ENCODE measurements around the gene DENND1A. TPM values are rescaled to one million over a fixed set of nuclear protein-coding genes. Genes with fewer than 3 reads are reported as not detected.

DENND1A gene
- total RNA-seq, 2 experiments from 2014 or later: 12.8 to 14.8 TPM

- Mint-ChIP-seq H3K4me3 (no peak overlapping the region), H3K9me3 (no peaks in the 10 kb centered on the region), H3K4me1 (peaks cover 9% of the 10 kb centered on the region), H3K27me3 (no peaks in the 10 kb centered on the region), H3K27ac (no peak overlapping the region), H3K36me3 (ENCODE audit: low read depth) (no peaks in the 10 kb centered on the region)
- CTCF ChIA-PET: interaction anchor here (0.6 kb wide), 1 partner anchor 357 kb away, joined by 3 read pairs; no protein-coding TSS in a partner anchor
- DNase-seq: no peak
- POLR2A ChIA-PET: no interaction called here
Observed at GRCh38 chr9:123686131-123686828, 243.6 kb downstream of the DENND1A start.

GRCh38 chr9:123685489-123686083 lies 244.3 kb downstream of the DENND1A start:
- ChIA-PET POLR2A (no interaction called here), CTCF (no interaction called here)
- H3K36me3 Mint-ChIP-seq (ENCODE audit: low read depth): no peaks in the 10 kb centered on the region
- no peak overlapping the region for H3K27ac Mint-ChIP-seq
- no peak overlapping the region for H3K4me3 Mint-ChIP-seq
- H3K9me3 Mint-ChIP-seq: no peaks in the 10 kb centered on the region
- H3K4me1 Mint-ChIP-seq: peaks cover 9% of the 10 kb centered on the region
- no peaks in the 10 kb centered on the region for H3K27me3 Mint-ChIP-seq
- no peak for DNase-seq

GRCh38 chr9:123684393-123685149 lies 245.4 kb downstream of the DENND1A start:
- peaks cover 12% of the 10 kb centered on the region for H3K4me1 Mint-ChIP-seq

GRCh38 chr9:123682746-123683145 lies 247.2 kb downstream of the DENND1A start:
- H3K4me3 Mint-ChIP-seq: no peak overlapping the region
- H3K27ac Mint-ChIP-seq: no peak overlapping the region
- POLR2A ChIA-PET: no interaction called here
- H3K4me1 Mint-ChIP-seq: peaks cover 18% of the 10 kb centered on the region
- CTCF ChIA-PET: no interaction called here
- no peak for DNase-seq
- no peaks in the 10 kb centered on the region for H3K36me3 Mint-ChIP-seq (ENCODE audit: low read depth)
- H3K27me3 Mint-ChIP-seq: no peaks in the 10 kb centered on the region
- H3K9me3 Mint-ChIP-seq: no peaks in the 10 kb centered on the region

More at GRCh38 chr9:123684393-123685149, 245.4 kb downstream of the DENND1A start:
- Mint-ChIP-seq H3K4me3 (no peak overlapping the region), H3K27ac (no peak overlapping the region), H3K27me3 (no peaks in the 10 kb centered on the region), H3K9me3 (no peaks in the 10 kb centered on the region), H3K36me3 (ENCODE audit: low read depth) (no peaks in the 10 kb centered on the region)
- POLR2A ChIA-PET: no interaction called here
- DNase-seq: no peak
- CTCF ChIA-PET: interaction anchor here (0.7 kb wide), 1 partner anchor 73 kb away, joined by 3 read pairs; no protein-coding TSS in a partner anchor

- Mint-ChIP-seq H3K27me3 (no peaks in the 10 kb centered on the region), H3K4me1 (peaks cover 18% of the 10 kb centered on the region), H3K9me3 (no peaks in the 10 kb centered on the region), H3K27ac (no peak overlapping the region), H3K4me3 (no peak overlapping the region), H3K36me3 (ENCODE audit: low read depth) (no peaks in the 10 kb centered on the region)
- ChIA-PET CTCF (no interaction called here), POLR2A (no interaction called here)
- no peak for DNase-seq
Observed at GRCh38 chr9:123680352-123680751, 249.6 kb downstream of the DENND1A start.

GRCh38 chr9:123679330-123679987 lies 250.5 kb downstream of the DENND1A start:
- no peak for DNase-seq
- Mint-ChIP-seq H3K4me3 (no peak overlapping the region), H3K9me3 (no peaks in the 10 kb centered on the region), H3K27me3 (no peaks in the 10 kb centered on the region), H3K36me3 (ENCODE audit: low read depth) (no peaks in the 10 kb centered on the region), H3K4me1 (peaks cover 12% of the 10 kb centered on the region), H3K27ac (no peak overlapping the region)
- ChIA-PET CTCF (no interaction called here), POLR2A (no interaction called here)

GRCh38 chr9:123678878-123679329 lies 251.0 kb downstream of the DENND1A start:
- POLR2A ChIA-PET: no interaction called here
- H3K27ac Mint-ChIP-seq: no peak overlapping the region
- no peaks in the 10 kb centered on the region for H3K9me3 Mint-ChIP-seq
- peaks cover 8% of the 10 kb centered on the region for H3K4me1 Mint-ChIP-seq
- no peaks in the 10 kb centered on the region for H3K27me3 Mint-ChIP-seq
- CTCF ChIA-PET: no interaction called here
- no peak overlapping the region for H3K4me3 Mint-ChIP-seq
- no peaks in the 10 kb centered on the region for H3K36me3 Mint-ChIP-seq (ENCODE audit: low read depth)
- DNase-seq: no peak

GRCh38 chr9:123678038-123678877 lies 251.7 kb downstream of the DENND1A start:
- Mint-ChIP-seq H3K4me1 (peaks cover 8% of the 10 kb centered on the region), H3K4me3 (no peak overlapping the region), H3K27me3 (no peaks in the 10 kb centered on the region), H3K9me3 (no peaks in the 10 kb centered on the region), H3K36me3 (ENCODE audit: low read depth) (no peaks in the 10 kb centered on the region), H3K27ac (no peak overlapping the region)
- ChIA-PET POLR2A (no interaction called here), CTCF (no interaction called here)
- no peak for DNase-seq

- POLR2A ChIA-PET: no interaction called here
- Mint-ChIP-seq H3K4me3 (no peak overlapping the region), H3K36me3 (ENCODE audit: low read depth) (peaks cover 3% of the 10 kb centered on the region), H3K4me1 (peaks cover 8% of the 10 kb centered on the region), H3K9me3 (no peaks in the 10 kb centered on the region), H3K27ac (no peak overlapping the region), H3K27me3 (no peaks in the 10 kb centered on the region)
- CTCF ChIA-PET: no interaction called here
- no peak for DNase-seq
Observed at GRCh38 chr9:123676869-123677268, 253.1 kb downstream of the DENND1A start.

- POLR2A ChIA-PET: no interaction called here
- Mint-ChIP-seq H3K27me3 (no peaks in the 10 kb centered on the region), H3K36me3 (ENCODE audit: low read depth) (peaks cover 14% of the 10 kb centered on the region), H3K9me3 (peaks cover 9% of the 10 kb centered on the region), H3K4me1 (no peaks in the 10 kb centered on the region), H3K27ac (no peak overlapping the region), H3K4me3 (no peak overlapping the region)
- CTCF ChIA-PET: no interaction called here
- no peak for DNase-seq
Observed at GRCh38 chr9:123669346-123669745, 260.6 kb downstream of the DENND1A start.

GRCh38 chr9:123663529-123663928 lies 266.4 kb downstream of the DENND1A start:
- Mint-ChIP-seq H3K4me1 (no peaks in the 10 kb centered on the region), H3K4me3 (no peak overlapping the region), H3K27ac (no peak overlapping the region), H3K27me3 (no peaks in the 10 kb centered on the region), H3K9me3 (peaks cover 26% of the 10 kb centered on the region), H3K36me3 (ENCODE audit: low read depth) (peaks cover 32% of the 10 kb centered on the region)
- ChIA-PET CTCF (no interaction called here), POLR2A (no interaction called here)
- DNase-seq: no peak

- DNase-seq: no peak
- CTCF ChIA-PET: no interaction called here
- Mint-ChIP-seq H3K4me1 (no peaks in the 10 kb centered on the region), H3K27ac (no peak overlapping the region), H3K4me3 (no peak overlapping the region), H3K36me3 (ENCODE audit: low read depth) (peaks cover 32% of the 10 kb centered on the region), H3K9me3 (peaks cover 26% of the 10 kb centered on the region), H3K27me3 (no peaks in the 10 kb centered on the region)
- POLR2A ChIA-PET: no interaction called here
Observed at GRCh38 chr9:123662057-123662776, 267.7 kb downstream of the DENND1A start.

All from activated CD4-positive, alpha-beta memory T cell treated with anti-CD3 and anti-CD28 coated beads, Interleukin-2, amount 10 ng/mL, durations not matched to agents 7 days and 5 days (primary cell).